GM12878 (cell line): ENCODE results near the gene PDE9A. TPM values are rescaled to one million over a fixed set of nuclear protein-coding genes. Genes with fewer than 3 reads are reported as not detected.

Experiments
- ATAC-seq: fragments of 200-7000 bp; cut with Tn5 transposase; 3 replicates; pipeline ENCODE4 v1.9.1; 2020; ENCODE audit warnings: mild to moderate bottlenecking, moderate library complexity
- BruUV-seq: library from RNA; stranded (reverse); fragments of 400-500 nt; replicated peaks from 2 replicates; lab custom pipeline; 2021; lab: Mats Ljungman, UMichigan
- CTCF ChIA-PET: fragments of 300-600 bp; sonication (Branson Sonifier 250); formaldehyde crosslinking; extraction: SDS; loops from one replicate; lab custom pipeline; 2021; ENCODE audit warnings: inconsistent platforms; lab: Yijun Ruan, JAX
- POLR2A ChIA-PET: fragments of 350-600 bp; formaldehyde crosslinking; extraction: SDS; loops from one replicate; lab custom pipeline; 2021; ENCODE audit warnings: inconsistent platforms; lab: Charles Lee
- RAD21 ChIA-PET: fragments of 300-600 bp; sonication (Branson Sonifier 250); formaldehyde crosslinking; loops from one replicate; lab custom pipeline; 2023; ENCODE audit warnings: antibody characterized with exemption; ENCODE audit not compliant: unreplicated experiment; lab: Charles Lee
- SMC1A ChIA-PET: fragments of 300-600 bp; sonication (Branson Sonifier 250); formaldehyde crosslinking; loops from one replicate; lab custom pipeline; 2023; ENCODE audit not compliant: unreplicated experiment, uncharacterized antibody; lab: Charles Lee
- DNase-seq: peaks from one replicate; pipeline ENCODE4 v3.0.0-alpha.2; 2011; ENCODE audit warnings: low read depth, low spot score
- FAIRE-seq: peaks from 3 replicates; lab custom pipeline; 2011; peaks lifted over from hg19 to GRCh38; lab: Jason Lieb, UNC
- H2AFZ ChIP-seq: 2 replicates; pipeline ENCODE4 v1.6.0; 2011; ENCODE audit warnings: low read depth, low read length, control low read depth; ENCODE audit not compliant: control insufficient read depth
- H3K27ac ChIP-seq: 2 replicates; pipeline ENCODE4 v1.5.1; 2011; ENCODE audit warnings: control low read depth; ENCODE audit not compliant: control insufficient read depth, insufficient read depth
- H3K27me3 ChIP-seq, 2 experiments: replicated peaks in 1 of 2; 2 replicates each; pipeline versions ENCODE4 v1.6.0 to v1.6.1; 2011; ENCODE audit warnings: low read length in 1 of 2; ENCODE audit not compliant: control insufficient read depth in 2 of 2, insufficient read depth in 2 of 2
- H3K36me3 ChIP-seq, 2 experiments: 2 replicates each; pipeline ENCODE4 v1.5.1; 2011; ENCODE audit warnings: low read length in 1 of 2; ENCODE audit not compliant: control insufficient read depth in 2 of 2, insufficient read depth in 2 of 2
- H3K4me1 ChIP-seq: 2 replicates; pipeline ENCODE4 v1.6.1; 2011; ENCODE audit warnings: mild to moderate bottlenecking, low read length, moderate library complexity, mixed read lengths; ENCODE audit not compliant: control insufficient read depth, insufficient read depth
- H3K4me2 ChIP-seq: 2 replicates; pipeline ENCODE4 v1.6.0; 2011; ENCODE audit warnings: control low read depth; ENCODE audit not compliant: control insufficient read depth, insufficient read depth
- H3K4me3 ChIP-seq: fragments of 200-600 bp; sonication (generic); 2 replicates; pipeline ENCODE4 v1.5.1; 2016
- H3K79me2 ChIP-seq: 2 replicates; pipeline ENCODE4 v1.6.0; 2011; ENCODE audit warnings: low read length; ENCODE audit not compliant: control insufficient read depth, insufficient read depth
- H3K9ac ChIP-seq: 2 replicates; pipeline ENCODE4 v1.8.0; 2011; ENCODE audit warnings: low read length, control low read depth, mixed read lengths; ENCODE audit not compliant: control insufficient read depth, insufficient read depth
- H3K9me3 ChIP-seq: replicated peaks from 3 replicates; pipeline ENCODE4 v1.5.1; 2011; ENCODE audit warnings: mild to moderate bottlenecking, low read length; ENCODE audit not compliant: control insufficient read depth, insufficient read depth
- H4K20me1 ChIP-seq: 2 replicates; pipeline ENCODE4 v1.6.0; 2011; ENCODE audit not compliant: control insufficient read depth, insufficient read depth
- CUX1 ChIP-seq: IDR thresholded peaks from 2 replicates; pipeline ENCODE4 v1.6.1; 2012; ENCODE audit warnings: improper control_type of control experiment, low read depth, low read length; ENCODE audit not compliant: insufficient replicate concordance
- NR2C1 ChIP-seq: fragments of 450-650 bp; IDR thresholded peaks from 2 replicates; pipeline ENCODE4 v1.6.1; 2017; ENCODE audit warnings: antibody characterized with exemption, mild to moderate bottlenecking, moderate library complexity
- RAD51 ChIP-seq: fragments of 450-650 bp; IDR thresholded peaks from 2 replicates; pipeline ENCODE4 v1.6.1; 2016; ENCODE audit warnings: moderate library complexity, mild to moderate bottlenecking, inconsistent platforms
- ZNF217 ChIP-seq: fragments of 450-650 bp; IDR thresholded peaks from 2 replicates; pipeline ENCODE4 v1.6.1; 2017; ENCODE audit warnings: antibody characterized with exemption, mild to moderate bottlenecking
- WGBS: methylation state at CpG from one replicate; pipeline ENCODE4 v1.1.6; 2016; ENCODE audit warnings: low lambda C conversion rate; ENCODE audit not compliant: insufficient replicate concordance, insufficient coverage; ENCODE audit errors: missing lambda C conversion rate; 5-methylcytosine and 5-hydroxymethylcytosine counted together
- in situ Hi-C: fragments of 300-500 bp; cut with MboI; formaldehyde crosslinking; loops from 9 replicates; pipeline ENCODE4 v1.14.3; 2018; ENCODE audit warnings: mixed read lengths
- intact Hi-C: fragments of 100-400 bp; cut with micrococcal nuclease; formaldehyde crosslinking; loops from one replicate; pipeline ENCODE4 v1.14.2; 2022; ENCODE audit not compliant: unreplicated experiment
- polyA plus RNA-seq, 11 experiments: library from polyadenylated mRNA; depleted of rRNA in 4 of 11; unstranded in 6 of 11; stranded (reverse) in 5 of 11; fragments of >200 nt; fragmentation: Nextera tagmentation in 4 of 11; fragmentation: Illumina TruSeq in 1 of 11; extraction: Ambion mirVana in 4 of 11; extraction: Trizol in 1 of 11; gene quantifications; 1 replicate in 1 of 11; 2 replicates in 10 of 11; pipeline versions ENCODE4 v1.2.1 to v1.2.3, GENCODE V29; 2011 to 2016; ENCODE audit warnings: inconsistent platforms in 2 of 11, missing spikeins in 2 of 11, low read depth in 1 of 11
- total RNA-seq, 4 experiments: library from RNA; depleted of rRNA in 3 of 4; stranded (reverse); fragments of >200 nt in 3 of 4; fragmentation: Illumina TruSeq in 1 of 4; extraction: Trizol in 1 of 4; gene quantifications; 2 replicates each; pipeline versions ENCODE4 v1.2.1 to v1.2.3, GENCODE V29; 2013 to 2021

PDE9A gene
- total and polyA plus RNA-seq, 10 of the 15 experiments (the other 5 are each of a cell fraction or from before 2014, with no cell fraction given), result 0.08 to 0.45 (median 0.20) TPM; not detected in 1

- no peak overlapping the region for H2AFZ ChIP-seq
- FAIRE-seq, result no peak
- ChIA-PET SMC1A (no interaction called here), POLR2A (no interaction called here), RAD21 (no interaction called here), CTCF (no interaction called here)
- H3K9me3 ChIP-seq, result no peaks in the 10 kb centered on the region
- H4K20me1 ChIP-seq, result no peaks in the 10 kb centered on the region
- DNase-seq, result no peak
- intact Hi-C loops (no loop called here), in situ Hi-C loops (no loop called here)
- no peak overlapping the region for H3K4me3 ChIP-seq
- H3K4me1 ChIP-seq, result no peaks in the 10 kb centered on the region
- H3K79me2 ChIP-seq, result no peaks in the 10 kb centered on the region
- no peak overlapping the region for H3K27ac ChIP-seq
- no peak for TF ChIP-seq RAD51
- no peak for TF ChIP-seq CUX1
- no peak for TF ChIP-seq ZNF217
- TF ChIP-seq NR2C1, result no peak
- H3K36me3 ChIP-seq, result no peaks in the 10 kb centered on the region
- no peak overlapping the region for H3K9ac ChIP-seq
- H3K4me2 ChIP-seq, result no peak overlapping the region
- H3K27me3 ChIP-seq, result peaks cover 0 to 6% of the 10 kb centered on the region in 2 experiments; a peak in 2 of 4 replicates
- 23% methylated on average over 15 of the region's 15 CpGs for WGBS
- no peak for ATAC-seq
- no TSS peak for BruUV-seq
These were observed 18.6 kb downstream of the PDE9A start for GRCh38 chr21:42671778-42672593.
